ENCODE results near the gene TTLL5.
"Not testable (repeated sequence)": the region's sequence is repeated elsewhere in the genome, so short reads cannot be mapped to it uniquely, and the experiment has no call there.

Gene TTLL5

DNA sequence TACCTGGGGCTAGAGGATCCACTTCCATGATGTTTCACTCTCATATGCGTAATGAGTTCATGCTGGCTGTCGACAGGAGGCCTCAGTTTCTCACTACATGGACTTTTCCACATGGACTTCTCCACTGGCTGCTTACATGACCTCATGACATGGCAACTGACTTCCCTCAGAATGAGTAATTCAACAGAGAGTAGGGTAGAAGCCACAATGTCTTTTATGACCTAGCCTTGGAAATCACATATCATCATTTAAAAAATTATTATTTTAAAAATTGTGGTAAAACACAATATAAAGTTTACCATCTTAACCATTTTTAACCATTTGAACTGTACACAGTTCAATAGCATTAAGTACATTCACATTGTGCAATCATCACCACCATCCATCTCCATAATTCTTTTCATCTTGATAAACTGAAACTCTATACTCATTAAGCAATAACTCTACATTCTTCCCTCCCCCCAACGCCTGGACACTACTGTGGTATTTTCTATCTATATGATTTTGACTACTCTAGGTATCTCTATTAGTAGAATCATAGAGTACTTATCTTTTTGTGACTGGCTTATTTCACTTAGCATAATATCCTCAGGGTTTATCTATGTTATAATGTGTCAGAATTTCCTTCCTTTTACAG lies 176.2 kb downstream of the TTLL5 start:
- DNase-seq = no peak

DNA sequence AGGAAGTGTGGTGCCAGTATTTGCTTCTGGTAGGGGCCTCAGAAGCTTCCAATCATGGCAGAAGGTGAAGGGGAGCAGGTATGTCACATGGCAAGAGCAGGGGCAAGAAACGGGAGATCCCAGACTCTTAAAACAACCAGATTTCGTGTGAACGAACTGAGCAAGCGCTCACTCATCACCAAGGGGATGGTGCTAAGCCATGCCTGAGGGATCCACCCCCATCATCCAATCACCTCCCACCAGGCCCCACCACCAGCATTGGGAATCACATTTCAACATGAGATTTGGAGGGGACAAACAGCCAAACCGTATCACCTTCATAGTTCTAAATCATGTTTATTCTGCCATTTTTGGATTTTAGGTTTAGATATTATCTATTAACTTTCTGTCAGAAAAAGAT lies 179.9 kb downstream of the TTLL5 start:
- no peak for DNase-seq

DNA sequence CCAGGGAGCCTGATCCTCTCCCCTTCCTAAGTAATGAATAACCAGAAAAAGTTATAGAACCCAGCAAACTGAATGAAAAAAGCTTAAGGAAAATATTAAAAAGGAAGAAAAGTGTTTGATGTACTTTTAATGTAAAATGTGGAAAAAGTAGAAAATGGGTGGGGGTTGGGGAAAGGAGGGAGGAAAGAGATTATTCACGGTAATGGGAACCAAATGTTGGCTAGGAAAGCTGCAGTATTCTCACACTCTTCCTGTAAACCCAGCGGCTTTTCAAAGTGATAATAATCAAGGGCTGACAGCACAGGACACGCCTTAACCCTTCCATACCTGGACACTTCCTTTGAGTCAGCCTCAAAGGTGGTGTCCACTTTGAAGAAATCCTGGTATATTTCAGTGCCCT lies 181.5 kb downstream of the TTLL5 start:
- no peak for DNase-seq

DNA sequence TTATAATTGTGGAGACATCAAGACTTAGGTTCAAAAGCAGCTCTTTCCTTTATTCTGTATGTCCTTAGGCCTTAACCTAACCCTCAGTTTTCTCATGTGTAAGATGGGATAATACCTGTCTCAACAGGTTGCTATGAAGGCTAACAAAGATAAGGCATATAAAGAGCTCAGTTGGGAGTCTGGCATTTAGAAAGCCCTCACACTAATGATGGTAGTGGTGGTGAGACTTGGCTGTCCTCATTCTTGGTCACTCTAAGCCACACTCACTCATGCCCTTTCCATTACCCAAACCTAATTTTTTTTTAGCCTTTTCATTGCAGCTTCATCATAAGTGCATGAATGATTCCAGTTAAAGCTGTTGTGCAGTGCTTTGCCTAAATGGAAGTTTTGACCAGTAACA lies 183.4 kb downstream of the TTLL5 start:
- DNase-seq = no peak

DNA sequence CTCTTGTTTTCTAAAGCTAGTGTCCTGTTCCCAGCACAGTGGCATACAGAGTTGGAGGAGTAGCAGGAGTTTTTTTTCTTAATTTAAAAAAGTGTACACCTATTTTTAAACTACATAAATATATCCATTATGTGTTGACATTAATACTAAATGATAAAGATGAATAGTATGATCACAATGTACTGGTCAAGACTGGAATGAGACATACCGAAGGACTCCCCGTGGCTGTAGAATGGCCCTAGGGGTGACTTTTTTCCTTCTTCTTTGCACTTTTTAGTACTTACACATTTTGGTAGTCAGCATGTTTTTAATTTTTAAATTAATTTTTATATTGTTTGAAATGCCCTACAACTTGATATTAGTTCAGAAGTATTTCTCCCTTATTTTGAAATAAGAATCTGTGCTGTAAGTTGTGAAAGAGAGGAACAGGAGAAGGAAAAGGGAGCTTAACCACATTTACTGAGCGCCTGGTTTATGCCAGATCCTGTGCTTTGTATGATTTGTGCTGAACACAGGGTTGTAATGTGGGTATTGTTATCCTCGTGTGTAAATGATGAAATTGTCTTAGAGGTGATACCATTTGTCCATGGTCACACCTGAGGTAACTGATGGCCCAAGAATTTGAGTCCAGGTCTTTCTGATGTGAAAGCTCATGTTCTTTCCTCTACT lies 184.2 kb downstream of the TTLL5 start:
- no peak for DNase-seq

DNA sequence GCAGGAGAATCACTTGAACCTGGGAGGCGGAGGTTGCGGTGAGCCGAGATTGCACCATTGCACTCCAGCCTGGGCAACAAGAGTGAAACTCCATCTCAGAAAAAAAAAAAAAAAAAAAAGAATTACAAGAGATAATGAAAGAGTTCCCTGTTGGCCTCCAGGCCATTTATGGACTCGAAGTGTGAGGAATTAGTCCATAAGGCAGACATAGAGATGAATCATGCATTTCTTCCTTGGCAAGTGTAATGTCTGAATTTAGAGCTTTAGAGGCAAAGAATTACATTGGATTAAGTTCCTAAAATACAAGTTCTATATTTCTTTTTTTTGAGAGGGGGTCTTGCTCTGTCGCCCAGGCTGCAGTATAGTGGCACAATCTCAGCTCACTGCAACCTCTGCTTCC lies 185.6 kb downstream of the TTLL5 start:
- DNase-seq = not testable (repeated sequence)

DNA sequence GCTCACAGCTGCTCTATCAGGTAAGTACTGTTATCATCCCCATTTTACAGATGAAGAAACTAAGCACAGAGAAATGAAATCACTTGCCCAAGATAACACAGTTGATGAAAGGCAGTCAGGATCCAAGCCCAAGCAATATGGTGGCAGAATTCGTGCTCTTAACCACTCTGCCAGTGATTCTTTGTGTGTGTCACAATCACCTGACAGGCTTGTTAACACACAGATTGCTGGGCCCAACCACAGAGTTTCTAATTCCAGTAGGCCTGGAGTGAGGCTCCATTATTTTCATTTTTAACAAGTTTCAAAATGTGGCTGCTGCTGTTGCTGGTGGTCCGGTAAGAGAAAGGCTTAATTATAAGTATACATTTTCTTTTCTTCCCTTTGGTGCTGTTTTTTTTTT lies 186.5 kb downstream of the TTLL5 start:
- DNase-seq = no peak

DNA sequence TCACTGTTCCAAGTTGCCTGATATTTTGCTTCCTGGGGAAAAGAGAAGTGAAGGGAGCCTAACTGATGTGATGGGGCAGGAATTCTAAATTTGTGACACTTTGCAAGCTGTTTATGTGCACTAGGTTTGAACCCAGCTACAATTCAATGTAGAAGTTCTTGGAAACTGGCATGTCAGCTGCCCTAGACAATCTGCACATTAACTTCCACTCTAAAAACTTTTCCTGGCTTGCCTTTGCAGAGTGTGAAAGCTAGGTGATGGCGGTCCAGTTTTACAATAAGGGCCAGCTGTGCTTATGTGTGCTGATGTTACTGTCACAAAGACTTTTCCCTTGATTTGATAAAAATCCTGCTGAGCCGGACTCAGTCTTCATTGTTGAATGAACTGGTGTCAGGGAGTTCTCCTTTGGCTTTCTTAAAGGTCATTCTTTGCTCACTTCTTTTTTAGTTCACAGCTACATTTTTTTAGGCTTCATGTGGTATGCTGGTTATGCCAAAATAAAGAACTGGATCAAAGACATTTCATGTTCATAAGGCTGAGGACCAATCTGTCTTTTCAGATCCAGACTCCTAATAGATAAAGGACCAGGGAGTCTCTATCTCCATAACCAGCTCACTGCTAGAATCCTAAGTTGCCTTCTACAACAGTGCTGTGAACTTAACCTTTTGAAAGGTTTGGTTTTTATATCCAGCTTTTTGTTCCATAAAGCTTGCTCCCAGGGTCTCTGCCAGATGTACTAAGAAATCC lies 187.3 kb downstream of the TTLL5 start:
- no peak for DNase-seq

DNA sequence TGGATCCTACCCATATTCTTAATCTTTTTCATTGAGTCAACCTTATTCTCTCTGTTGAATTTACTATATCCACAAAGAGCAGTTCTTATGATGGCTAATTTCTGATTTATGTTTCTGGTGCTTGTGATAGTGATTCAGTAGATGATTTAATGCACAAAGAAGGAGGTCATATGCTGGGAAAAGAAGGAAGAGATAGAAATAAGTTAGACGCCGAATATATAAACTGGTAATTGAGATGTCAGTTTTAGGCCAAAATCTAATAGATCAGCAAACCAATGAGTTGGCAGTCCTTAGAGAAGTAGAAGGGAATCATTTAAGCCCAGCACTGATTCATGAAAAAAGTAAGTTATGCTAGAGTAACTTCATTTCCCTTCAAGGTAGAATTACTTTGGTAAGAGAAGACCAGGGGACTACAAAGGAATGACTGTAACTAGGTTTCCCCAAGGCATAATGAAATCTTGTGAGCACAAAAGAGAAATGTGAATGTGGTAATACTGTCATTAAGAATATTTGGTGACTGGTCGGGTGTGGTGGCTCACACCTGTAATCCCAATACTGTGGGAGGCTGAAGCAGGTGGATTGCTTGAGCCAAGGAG lies 188.4 kb downstream of the TTLL5 start:
- DNase-seq = no peak

DNA sequence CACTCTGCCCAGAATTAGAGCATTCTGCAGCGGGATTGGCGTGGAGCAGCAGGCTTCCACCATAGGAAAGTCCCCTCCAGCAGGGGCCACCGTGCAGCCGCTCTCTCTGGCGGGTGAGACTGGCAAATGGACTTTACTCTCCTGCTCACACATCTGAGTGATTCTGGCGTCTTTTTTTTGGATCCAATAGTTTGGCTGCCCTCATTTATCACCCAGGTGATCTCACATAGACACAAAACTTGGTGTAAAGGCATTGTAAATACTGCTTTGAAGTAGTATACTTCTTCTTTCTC lies 190.5 kb downstream of the TTLL5 start:
- DNase-seq = no peak

DNA sequence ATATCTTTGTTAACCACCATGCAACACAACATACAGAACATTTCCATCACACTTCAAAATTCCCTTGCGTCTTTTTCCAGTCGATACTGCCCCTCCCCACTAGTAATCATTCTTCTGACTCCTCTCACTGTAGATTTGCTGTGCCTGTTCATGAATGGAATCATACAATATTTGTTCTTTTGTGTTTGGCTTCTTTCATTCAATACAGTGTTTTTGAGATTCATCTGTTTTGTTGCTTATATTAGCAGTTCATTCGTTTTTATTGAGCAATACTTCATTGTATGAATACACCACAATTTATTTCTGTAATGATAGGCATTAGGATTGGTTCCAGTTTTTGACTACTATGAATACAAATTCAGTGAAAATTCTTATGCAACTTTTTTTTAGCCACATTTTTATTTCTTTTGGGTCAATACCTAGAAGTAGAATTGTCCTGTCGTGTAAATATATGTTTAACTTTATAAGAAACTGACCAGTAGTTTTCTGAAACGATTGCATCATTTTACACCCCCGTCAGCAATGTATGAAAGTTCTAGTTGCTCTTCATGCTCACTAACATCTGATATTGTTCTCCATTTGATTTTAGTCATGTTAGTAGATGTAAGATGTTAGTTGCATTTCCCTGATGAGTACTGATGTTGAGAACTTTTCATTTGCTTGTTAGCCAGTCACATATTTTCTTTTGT lies 193.2 kb downstream of the TTLL5 start:
- no peak for DNase-seq

DNA sequence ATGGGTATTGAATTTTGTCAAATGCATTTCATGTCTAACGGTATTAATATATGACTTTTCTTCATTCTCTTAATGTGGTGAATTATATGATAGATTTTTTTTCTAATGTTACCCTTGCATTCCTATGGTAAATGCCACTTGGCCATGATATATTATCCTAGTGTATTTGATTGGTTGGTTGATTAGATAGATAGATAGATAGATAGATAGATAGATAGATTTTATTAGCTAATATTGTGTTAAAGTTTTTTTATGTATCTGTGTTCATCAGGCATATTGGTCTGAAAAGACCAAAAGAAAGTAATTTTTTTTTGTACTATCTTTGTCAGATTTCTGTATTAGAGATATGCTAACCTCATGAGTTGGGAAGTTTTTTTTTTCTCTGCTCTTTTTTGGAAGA lies 196.2 kb downstream of the TTLL5 start:
- no peak for DNase-seq

DNA sequence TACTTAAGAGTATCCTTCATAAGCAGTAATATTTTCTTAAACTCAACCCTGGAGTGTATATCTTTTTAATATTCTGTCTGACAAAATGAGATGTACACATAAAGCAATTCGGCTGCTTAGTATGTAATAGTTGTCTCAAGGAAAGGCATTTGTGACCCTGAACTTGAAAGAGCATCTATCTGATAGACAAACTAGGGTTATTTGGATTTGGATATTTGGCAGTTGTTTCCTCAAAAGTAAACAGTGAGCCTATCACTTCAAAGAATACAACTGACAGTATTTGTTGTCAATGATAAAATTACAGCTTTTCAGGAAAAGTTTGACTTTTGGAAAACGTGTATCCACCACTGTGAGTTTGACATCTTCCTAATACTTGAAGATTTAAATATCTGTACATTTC lies 197.3 kb downstream of the TTLL5 start:
- no peak for DNase-seq

DNA sequence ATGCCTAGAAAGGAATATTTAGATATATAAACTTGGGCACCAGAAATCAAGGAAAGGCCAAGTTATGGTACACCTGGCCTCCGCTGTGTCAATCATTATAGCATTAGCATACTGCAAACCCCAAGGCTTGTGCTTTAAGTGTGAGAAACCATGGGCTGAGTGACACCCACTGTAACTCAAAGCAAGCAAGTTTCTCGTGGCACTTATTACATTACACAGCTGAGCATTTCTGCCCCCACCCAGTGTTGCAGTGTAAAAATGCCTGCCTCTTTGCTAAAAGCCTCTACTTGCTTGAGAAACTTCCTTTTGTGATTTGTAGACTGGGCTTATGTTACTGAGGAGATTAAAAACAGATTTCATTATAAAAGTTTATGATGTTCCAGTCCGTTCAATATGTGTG lies 198.7 kb downstream of the TTLL5 start:
- DNase-seq = no peak

DNA sequence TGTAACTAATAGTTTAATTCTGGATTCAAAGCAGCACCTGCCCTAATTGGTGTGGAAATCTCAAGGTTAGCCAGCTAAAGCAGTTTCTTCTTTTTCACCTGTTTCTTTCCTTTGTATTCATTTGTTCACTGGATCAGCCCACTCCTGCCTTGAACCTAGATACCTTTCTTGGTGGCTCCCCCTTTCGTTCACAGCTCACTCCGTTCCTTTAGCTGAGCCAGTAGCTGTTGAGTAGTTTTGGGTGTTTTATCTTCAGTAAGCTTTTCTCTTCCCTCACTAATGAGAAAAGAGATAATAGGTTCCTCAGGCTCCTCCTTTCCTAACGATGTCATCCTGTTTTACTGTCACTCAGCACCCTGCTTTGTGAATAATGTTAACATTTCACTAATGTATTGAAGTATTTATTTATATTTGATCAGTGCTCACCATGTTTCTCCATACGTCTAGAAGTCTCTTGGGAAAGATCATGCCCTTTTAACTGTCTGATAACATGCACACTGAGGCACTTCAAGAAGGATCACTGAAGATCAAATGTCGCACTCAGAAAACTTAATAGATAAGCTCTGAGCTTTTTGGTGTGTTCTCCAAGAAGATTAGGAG lies 199.6 kb downstream of the TTLL5 start:
- DNase-seq = no peak

DNA sequence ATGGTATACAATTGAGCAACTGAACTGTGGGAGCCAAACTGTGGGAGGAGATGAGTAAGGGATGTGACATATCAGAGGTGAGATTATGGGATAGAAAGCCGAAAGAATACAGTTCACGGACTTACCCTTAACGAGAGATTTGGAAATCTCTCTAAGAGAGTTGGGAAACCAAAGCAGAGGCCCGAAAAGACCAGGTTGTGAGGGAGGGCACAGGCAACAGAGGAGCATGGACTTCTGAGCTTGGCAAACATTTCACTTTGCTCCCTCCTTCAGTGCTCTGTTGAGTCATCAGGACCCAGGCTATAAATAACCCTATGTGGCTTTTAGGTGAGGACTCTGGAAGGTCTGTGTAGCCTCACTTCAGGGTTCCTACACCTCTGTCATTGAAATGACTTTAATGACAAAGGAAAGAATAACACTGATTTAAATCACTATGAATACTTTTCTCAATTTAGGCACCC lies 200.1 kb downstream of the TTLL5 start:
- no peak for DNase-seq

DNA sequence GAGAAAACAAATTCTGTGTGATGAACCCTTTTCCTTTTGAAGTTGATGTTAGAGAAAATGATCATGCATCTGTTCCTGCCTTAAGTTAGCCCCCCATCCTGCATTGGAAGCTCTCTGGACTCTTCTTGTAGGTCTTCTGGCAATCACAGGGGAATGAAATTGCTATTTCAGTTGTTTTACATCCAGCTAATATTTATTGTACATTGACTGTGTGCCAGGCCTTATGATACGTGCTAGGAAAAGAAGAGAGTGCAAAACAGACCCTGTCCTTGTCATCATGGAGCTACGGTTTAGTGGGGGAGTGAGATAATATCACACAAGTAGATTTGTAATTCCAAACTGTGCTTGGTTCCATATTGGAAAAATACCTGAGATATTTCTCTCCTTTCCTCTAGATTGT lies 202.2 kb downstream of the TTLL5 start:
- no peak for DNase-seq

DNA sequence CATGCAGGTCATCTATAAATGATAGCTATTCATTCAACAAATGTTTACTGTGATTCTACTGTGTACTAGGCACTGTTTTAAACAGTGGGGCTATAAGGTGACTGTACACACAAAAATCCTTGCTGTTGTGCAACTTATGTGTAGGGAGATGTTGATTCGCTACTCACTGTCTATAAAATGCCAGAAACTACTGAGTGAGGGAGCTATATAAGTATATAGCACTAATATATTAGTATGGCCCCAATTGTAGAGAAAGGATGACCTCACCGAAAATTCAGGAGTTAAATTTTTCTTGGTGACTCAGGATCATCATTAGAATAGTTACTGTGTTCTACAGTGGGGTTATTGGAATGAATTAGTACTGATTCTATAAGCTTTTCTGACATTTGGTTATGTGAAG lies 203.3 kb downstream of the TTLL5 start:
- no peak for DNase-seq

DNA sequence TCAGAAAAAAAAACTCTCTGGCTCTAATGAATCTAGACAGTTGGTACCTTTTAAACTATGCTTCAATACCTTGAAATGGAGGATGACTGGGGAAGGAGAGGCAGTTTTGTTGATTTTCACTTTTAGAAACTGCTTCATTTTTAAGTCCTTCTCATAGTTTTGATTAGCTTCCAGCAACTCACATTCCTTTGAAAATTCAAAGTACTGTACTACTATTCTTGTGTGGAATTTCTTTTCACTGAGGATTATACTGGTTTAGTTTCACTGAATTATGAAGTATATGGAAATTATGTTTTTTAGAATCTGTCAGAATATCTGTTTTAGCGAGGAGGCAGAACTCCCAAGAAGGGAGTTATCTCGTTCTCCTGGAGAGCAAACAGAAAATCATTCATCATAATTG lies 204.5 kb downstream of the TTLL5 start:
- no peak for DNase-seq

DNA sequence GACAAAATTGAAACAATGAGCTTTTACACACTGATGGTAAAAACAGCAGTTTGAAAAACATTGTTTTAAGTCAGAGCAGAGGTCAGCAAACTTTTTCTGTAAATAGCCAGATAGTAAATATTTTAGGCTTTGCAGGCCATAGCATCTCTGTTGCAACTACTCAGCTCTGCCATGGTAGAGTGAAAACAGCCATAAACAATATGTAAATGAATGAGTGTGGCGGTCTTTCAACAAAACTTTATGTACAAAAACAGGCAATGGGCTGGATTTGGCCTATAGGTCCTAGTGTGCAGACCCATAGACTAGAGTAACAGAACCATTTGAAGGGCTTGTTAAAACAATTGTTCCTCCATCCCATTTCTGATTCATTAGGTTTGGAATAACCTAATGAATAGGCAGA lies 205.9 kb downstream of the TTLL5 start:
- DNase-seq = no peak

DNA sequence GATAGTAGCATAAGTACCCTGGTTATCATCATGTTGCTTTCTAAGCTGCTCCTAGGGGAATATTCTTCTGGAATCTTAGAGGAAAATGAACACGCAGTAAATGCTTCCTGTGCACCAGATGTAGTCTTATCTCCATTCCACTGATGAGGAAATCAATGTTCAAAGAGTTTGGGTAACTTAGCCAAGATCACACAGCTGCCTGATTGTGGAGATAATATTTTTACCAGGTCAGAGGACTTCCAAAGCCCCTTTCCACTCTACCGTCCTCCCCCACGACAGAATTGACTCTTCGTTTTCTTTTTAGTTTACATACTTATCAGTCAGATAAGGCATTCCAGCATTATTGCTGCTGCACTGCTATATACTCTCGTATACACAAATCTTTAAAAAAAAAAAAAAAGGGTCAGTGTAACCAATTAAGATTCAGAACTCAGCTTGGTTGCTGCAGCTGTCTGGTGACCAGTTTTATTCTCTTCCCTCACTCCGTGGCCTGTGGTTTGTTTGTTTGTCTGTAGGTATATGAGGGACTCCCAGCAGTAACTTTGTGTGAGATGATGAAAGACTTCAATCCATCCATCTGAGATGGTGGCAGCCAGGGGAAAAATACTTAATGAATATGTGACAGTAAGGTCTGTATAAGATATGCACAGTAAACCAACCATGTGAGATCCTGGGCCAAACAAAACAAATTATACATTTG lies 210.3 kb downstream of the TTLL5 start:
- no peak for DNase-seq

DNA sequence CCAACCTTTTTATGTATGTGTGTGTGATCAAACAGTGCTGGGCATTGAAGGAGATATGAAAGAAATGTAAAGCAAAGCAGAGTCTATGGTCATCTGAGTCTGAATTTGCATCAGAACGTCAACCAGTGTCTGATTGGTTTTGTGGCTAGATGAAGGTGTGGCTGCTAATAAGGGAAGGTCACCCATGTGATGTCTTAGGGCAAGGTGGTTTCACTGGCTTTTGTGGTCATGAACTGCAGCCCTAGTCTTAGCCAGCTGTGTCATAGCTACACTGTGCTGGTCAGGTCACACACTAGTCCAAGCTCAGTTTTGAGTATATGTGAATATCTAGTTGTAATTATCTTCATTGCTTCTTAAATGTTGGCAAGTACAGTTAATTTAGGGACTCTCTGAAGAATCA lies 214.9 kb downstream of the TTLL5 start:
- no peak for DNase-seq

DNA sequence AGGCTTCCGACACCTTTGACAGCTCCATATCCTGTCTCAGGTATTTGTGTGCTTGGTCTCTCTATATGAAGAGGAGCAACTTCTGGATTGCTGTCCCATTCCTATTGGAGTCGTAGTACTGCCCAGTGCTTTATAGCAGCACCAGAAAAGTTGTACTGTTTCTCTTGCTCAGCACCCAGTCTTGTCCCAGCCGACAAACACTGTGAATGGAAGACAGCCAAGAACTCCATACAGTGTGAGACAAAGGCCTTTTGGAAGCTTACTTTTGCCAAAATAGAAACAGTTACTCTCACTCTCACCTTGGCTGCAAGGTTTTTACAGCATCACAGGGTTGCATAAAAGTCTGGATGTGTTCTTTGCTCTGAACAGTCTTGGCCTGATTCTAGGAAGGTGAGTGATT lies 215.5 kb downstream of the TTLL5 start:
- DNase-seq = no peak

Measured in stimulated activated naive CD4-positive, alpha-beta T cell treated with Interleukin-2 at 50 U/mL for 16 hours (primary cell).